HepG2 (cell line): ENCODE results near the gene RASA3. TPM values are rescaled to one million over a fixed set of nuclear protein-coding genes. Genes with fewer than 3 reads are reported as not detected.

Experiments used
- ATAC-seq: fragments of 200-7000 bp; cut with Tn5 transposase; 3 replicates; pipeline ENCODE4 v1.9.1; 2020; ENCODE audit warnings: mild to moderate bottlenecking, moderate library complexity
- BruUV-seq: library from RNA; stranded (reverse); fragments of 400-500 nt; replicated peaks from 2 replicates; lab custom pipeline; 2021; lab: Mats Ljungman, UMichigan
- CTCF ChIA-PET: fragments of 300-600 bp; formaldehyde crosslinking; extraction: SDS; loops from one replicate; lab custom pipeline; 2021; ENCODE audit warnings: low total read pairs, inconsistent platforms, low intra/inter-chr PET ratio; lab: Yijun Ruan, JAX
- POLR2A ChIA-PET: fragments of 350-600 bp; sonication (Branson Sonifier 250); formaldehyde crosslinking; loops from one replicate; lab custom pipeline; 2020; ENCODE audit warnings: antibody characterized with exemption, inconsistent platforms; lab: Yijun Ruan, JAX
- DNase-seq: peaks from one replicate; pipeline ENCODE4 v3.0.0-alpha.2; 2015; ENCODE audit warnings: low spot score
- FAIRE-seq: peaks from 3 replicates; lab custom pipeline; 2011; peaks lifted over from hg19 to GRCh38; lab: Jason Lieb, UNC
- H2AFZ ChIP-seq: one replicate; pipeline ENCODE4 v1.6.1; 2011; ENCODE audit warnings: low read length, inconsistent platforms
- H3K27ac ChIP-seq: fragments of 300-600 bp; 3 replicates; pipeline ENCODE4 v1.8.0; 2011; ENCODE audit warnings: mixed run types, mild to moderate bottlenecking, mixed read lengths, low read length, inconsistent platforms; ENCODE audit not compliant: insufficient read depth; ENCODE audit errors: extremely low read length
- H3K27me3 ChIP-seq, 2 experiments: fragments of 200-600 bp in 1 of 2; 2 replicates in 1 of 2; 3 replicates in 1 of 2; pipeline versions ENCODE4 v1.6.0 to v1.8.0; 2011; ENCODE audit warnings: low read length in 2 of 2, mild to moderate bottlenecking in 2 of 2, moderate library complexity in 2 of 2, inconsistent platforms in 1 of 2; ENCODE audit not compliant: insufficient read depth in 2 of 2, control insufficient read depth in 1 of 2
- H3K36me3 ChIP-seq, 2 experiments: fragments of 200-600 bp in 1 of 2; replicated peaks in 1 of 2; 2 replicates in 1 of 2; 3 replicates in 1 of 2; pipeline versions ENCODE4 v1.5.1 to v1.8.0; 2011; ENCODE audit warnings: low read length in 2 of 2, inconsistent platforms in 1 of 2; ENCODE audit not compliant: insufficient read depth in 2 of 2, control insufficient read depth in 1 of 2
- H3K4me1 ChIP-seq: 2 replicates; pipeline ENCODE4 v1.5.1; 2012; ENCODE audit warnings: low read length, inconsistent platforms; ENCODE audit not compliant: insufficient read depth
- H3K4me2 ChIP-seq: 2 replicates; pipeline ENCODE4 v1.6.0; 2011; ENCODE audit warnings: low read depth, low read length, inconsistent platforms
- H3K4me3 ChIP-seq, 3 experiments: fragments of 200-600 bp in 1 of 3; sonication (generic), shearing (Covaris generic) in 1 of 3; replicated peaks in 1 of 3; 2 replicates each; pipeline ENCODE4 v1.5.1; 2011 to 2016; ENCODE audit warnings: low read length in 3 of 3, inconsistent platforms in 2 of 3, low read depth in 2 of 3, mild to moderate bottlenecking in 2 of 3, control low read depth in 1 of 3, mixed read lengths in 1 of 3; ENCODE audit not compliant: insufficient read depth in 1 of 3
- H3K79me2 ChIP-seq: one replicate; pipeline ENCODE4 v1.6.1; 2011; ENCODE audit warnings: low read length, inconsistent platforms; ENCODE audit not compliant: insufficient read depth
- H3K9ac ChIP-seq: 2 replicates; pipeline ENCODE4 v1.6.0; 2011; ENCODE audit warnings: mild to moderate bottlenecking, low read depth, low read length, inconsistent platforms; ENCODE audit not compliant: insufficient read depth
- H3K9me3 ChIP-seq: 2 replicates; pipeline ENCODE4 v1.5.1; 2012; ENCODE audit warnings: mild to moderate bottlenecking, low read length
- H4K20me1 ChIP-seq: 2 replicates; pipeline ENCODE4 v1.6.0; 2011; ENCODE audit warnings: inconsistent platforms, mild to moderate bottlenecking, low read length, moderate library complexity; ENCODE audit not compliant: insufficient read depth
- GATAD2A ChIP-seq: IDR thresholded peaks from 2 replicates; pipeline ENCODE4 v1.6.1; 2016
- IRX3 ChIP-seq: sonication (generic); formaldehyde crosslinking; IDR thresholded peaks from 2 replicates; pipeline ENCODE4 v1.8.1; 2023; ENCODE audit warnings: mild to moderate bottlenecking, low read depth, missing genetic modification reagents, borderline replicate concordance
- KDM3A ChIP-seq: IDR thresholded peaks from 2 replicates; pipeline ENCODE4 v1.6.1; 2018; ENCODE audit warnings: low read depth, missing compliant biosample characterization
- NFE2L2 ChIP-seq: fragments of 150-350 bp; IDR thresholded peaks from 2 replicates; pipeline ENCODE4 v1.6.1; 2014; ENCODE audit warnings: low read length
- NFYC ChIP-seq: IDR thresholded peaks from 2 replicates; pipeline ENCODE4 v1.6.1; 2016; ENCODE audit warnings: missing genetic modification reagents, missing compliant biosample characterization
- RFX5 ChIP-seq: IDR thresholded peaks from 2 replicates; pipeline ENCODE4 v1.6.1; 2011; ENCODE audit warnings: low read depth, low read length, improper control_type of control experiment
- SMYD3 ChIP-seq: sonication (generic); formaldehyde crosslinking; IDR thresholded peaks from 2 replicates; pipeline ENCODE4 v1.8.1; 2023; ENCODE audit warnings: mild to moderate bottlenecking, missing genetic modification reagents
- SNAPC2 ChIP-seq: sonication (generic); formaldehyde crosslinking; IDR thresholded peaks from 2 replicates; pipeline ENCODE4 v1.8.1; 2022; ENCODE audit warnings: mild to moderate bottlenecking, missing genetic modification reagents
- THYN1 ChIP-seq: sonication (generic); formaldehyde crosslinking; IDR thresholded peaks from 2 replicates; pipeline ENCODE4 v1.8.1; 2023; ENCODE audit warnings: low read depth, mild to moderate bottlenecking, moderate library complexity, missing genetic modification reagents, borderline replicate concordance
- YY1 ChIP-seq: IDR thresholded peaks from 2 replicates; pipeline ENCODE4 v1.6.1; 2011; ENCODE audit warnings: low read length, low read depth, moderate library complexity, mild to moderate bottlenecking; ENCODE audit not compliant: insufficient read depth, insufficient replicate concordance
- ZNF260 ChIP-seq: sonication (generic); formaldehyde crosslinking; IDR thresholded peaks from 2 replicates; pipeline ENCODE4 v1.4.0; 2020; ENCODE audit warnings: missing genetic modification reagents, low read depth, mild to moderate bottlenecking, borderline replicate concordance
- ZNF569 ChIP-seq: sonication (generic); formaldehyde crosslinking; IDR thresholded peaks from 2 replicates; pipeline ENCODE4 v1.5.0; 2020; ENCODE audit warnings: mild to moderate bottlenecking, missing genetic modification reagents, moderate library complexity, borderline replicate concordance
- ZNF577 ChIP-seq: sonication (generic); formaldehyde crosslinking; IDR thresholded peaks from 2 replicates; pipeline ENCODE4 v1.4.0; 2020; ENCODE audit warnings: mild to moderate bottlenecking, low read depth, missing genetic modification reagents, borderline replicate concordance
- ZNF598 ChIP-seq: sonication (generic); formaldehyde crosslinking; IDR thresholded peaks from 2 replicates; pipeline ENCODE4 v1.5.1; 2020; ENCODE audit warnings: mild to moderate bottlenecking, missing genetic modification reagents, borderline replicate concordance
- ZNF792 ChIP-seq: IDR thresholded peaks from 2 replicates; pipeline ENCODE4 v1.6.1; 2016
- WGBS: methylation state at CpG from one replicate; pipeline ENCODE4 v1.1.6; 2017; ENCODE audit warnings: low lambda C conversion rate; 5-methylcytosine and 5-hydroxymethylcytosine counted together
- in situ Hi-C: cut with HindIII; loops from 2 replicates; pipeline ENCODE4 v1.10.0; 2017; ENCODE audit warnings: low pct_unique_long_range_greater_than_20kb; ENCODE audit not compliant: extremely low pct_ligation_motif_present
- intact Hi-C: fragments of 100-400 bp; cut with micrococcal nuclease; formaldehyde crosslinking; loops from one replicate; pipeline ENCODE4 v1.10.0; 2022; ENCODE audit not compliant: unreplicated experiment
- polyA plus RNA-seq, 8 experiments: library from polyadenylated mRNA; depleted of rRNA in 3 of 8; stranded (reverse) in 7 of 8; unstranded in 1 of 8; fragments of >200 nt; fragmentation: Illumina TruSeq in 4 of 8; extraction: Trizol in 4 of 8; gene quantifications; 2 replicates each; pipeline versions ENCODE4 v1.2.1 to v1.2.3, GENCODE V29; 2011 to 2016; ENCODE audit warnings: low read depth in 4 of 8, missing spikeins in 1 of 8, mixed read lengths in 1 of 8; ENCODE audit not compliant: insufficient read depth in 1 of 8
- total RNA-seq, 5 experiments: library from RNA; depleted of rRNA; stranded (reverse); fragments of >200 nt; fragmentation: Illumina TruSeq; extraction: Trizol; gene quantifications; 2 replicates each; pipeline ENCODE4 v1.2.3, GENCODE V29; 2016; ENCODE audit warnings: low read depth in 1 of 5
- TF ChIP-seq, protein P1 (sequence below): sonication (generic); formaldehyde crosslinking; IDR thresholded peaks from 2 replicates; pipeline ENCODE4 v1.4.0; 2020; ENCODE audit warnings: missing genetic modification reagents
- TF ChIP-seq, protein P2 (sequence below): sonication (generic); formaldehyde crosslinking; IDR thresholded peaks from 2 replicates; pipeline ENCODE4 v1.8.1; 2022; ENCODE audit warnings: mild to moderate bottlenecking, missing genetic modification reagents
- TF ChIP-seq, protein P3 (sequence below), 2 experiments: sonication (generic) in 1 of 2; formaldehyde crosslinking in 1 of 2; IDR thresholded peaks; 2 replicates each; pipeline versions ENCODE4 v1.5.1 to v1.6.1; 2011 to 2020; ENCODE audit warnings: borderline replicate concordance in 1 of 2, low read depth in 1 of 2, low read length in 1 of 2, mild to moderate bottlenecking in 1 of 2, missing genetic modification reagents in 1 of 2, moderate library complexity in 1 of 2

The RASA3 gene
- total and polyA plus RNA-seq, 2 of the 13 experiments (the other 11 are each of a cell fraction or from before 2014, with no cell fraction given): 0.05 TPM; not detected in 1

DNA sequence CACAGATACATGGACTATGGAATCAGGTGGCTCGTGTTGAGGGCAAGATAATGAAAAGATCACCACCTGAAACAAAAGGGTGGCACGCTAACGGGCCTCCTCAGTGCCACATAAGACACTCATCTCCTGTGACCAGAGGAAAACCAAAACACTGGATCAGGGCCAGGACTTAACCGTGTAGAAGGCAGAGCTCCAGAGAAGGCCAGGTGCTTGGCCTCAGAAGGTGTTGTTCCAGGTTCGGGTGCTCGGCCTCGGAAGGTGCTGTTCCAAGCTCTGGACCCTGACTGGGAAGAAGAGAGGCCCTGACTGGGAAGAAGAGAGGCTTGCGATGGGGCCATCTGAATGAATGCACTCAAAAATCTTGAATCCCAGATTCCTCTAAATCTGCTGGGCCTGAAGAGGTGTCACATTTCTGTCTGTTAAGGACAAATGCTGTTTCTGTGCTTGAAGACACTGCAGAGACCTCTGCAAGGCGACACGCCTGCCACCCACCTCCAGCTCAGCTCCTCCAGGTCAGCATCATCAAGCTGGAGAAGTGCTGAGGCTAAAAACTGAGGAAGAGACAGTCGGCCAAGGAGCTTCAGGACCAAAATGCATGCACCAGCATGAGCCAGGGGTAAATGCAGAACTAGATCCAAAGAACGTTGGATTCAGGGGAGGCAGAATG lies 2.7 kb upstream of the RASA3 start:
- FAIRE-seq: no peak
- ChIA-PET POLR2A (no interaction called here), CTCF (no interaction called here)
- Histone ChIP-seq H3K79me2 (no peaks in the 10 kb centered on the region), H4K20me1 (no peaks in the 10 kb centered on the region), H3K9ac (no peak overlapping the region), H3K4me1 (no peaks in the 10 kb centered on the region), H3K4me2 (no peak overlapping the region), H3K9me3 (no peaks in the 10 kb centered on the region), H3K4me3 (no peak overlapping the region), H2AFZ (no peak overlapping the region), H3K36me3 (no peaks in the 10 kb centered on the region), H3K27me3 (peaks cover 7 to 40% of the 10 kb centered on the region in 2 experiments; a peak in 4 of 5 replicates), H3K27ac (no peak overlapping the region)
- no TSS peak for BruUV-seq
- TF ChIP-seq ZNF598 (CRISPR knock-in tag): no peak
- no peak for TF ChIP-seq SMYD3 (CRISPR knock-in tag)
- TF ChIP-seq GATAD2A (CRISPR knock-in tag): no peak
- no peak for TF ChIP-seq NFYC
- TF ChIP-seq NFE2L2: no peak
- TF ChIP-seq, protein P1, sequence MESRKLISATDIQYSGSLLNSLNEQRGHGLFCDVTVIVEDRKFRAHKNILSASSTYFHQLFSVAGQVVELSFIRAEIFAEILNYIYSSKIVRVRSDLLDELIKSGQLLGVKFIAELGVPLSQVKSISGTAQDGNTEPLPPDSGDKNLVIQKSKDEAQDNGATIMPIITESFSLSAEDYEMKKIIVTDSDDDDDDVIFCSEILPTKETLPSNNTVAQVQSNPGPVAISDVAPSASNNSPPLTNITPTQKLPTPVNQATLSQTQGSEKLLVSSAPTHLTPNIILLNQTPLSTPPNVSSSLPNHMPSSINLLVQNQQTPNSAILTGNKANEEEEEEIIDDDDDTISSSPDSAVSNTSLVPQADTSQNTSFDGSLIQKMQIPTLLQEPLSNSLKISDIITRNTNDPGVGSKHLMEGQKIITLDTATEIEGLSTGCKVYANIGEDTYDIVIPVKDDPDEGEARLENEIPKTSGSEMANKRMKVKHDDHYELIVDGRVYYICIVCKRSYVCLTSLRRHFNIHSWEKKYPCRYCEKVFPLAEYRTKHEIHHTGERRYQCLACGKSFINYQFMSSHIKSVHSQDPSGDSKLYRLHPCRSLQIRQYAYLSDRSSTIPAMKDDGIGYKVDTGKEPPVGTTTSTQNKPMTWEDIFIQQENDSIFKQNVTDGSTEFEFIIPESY: no peak
- no peak for TF ChIP-seq SNAPC2
- no peak for TF ChIP-seq KDM3A (CRISPR knock-in tag)
- TF ChIP-seq THYN1 (CRISPR knock-in tag): no peak
- no peak for TF ChIP-seq ZNF569
- TF ChIP-seq, protein P2, sequence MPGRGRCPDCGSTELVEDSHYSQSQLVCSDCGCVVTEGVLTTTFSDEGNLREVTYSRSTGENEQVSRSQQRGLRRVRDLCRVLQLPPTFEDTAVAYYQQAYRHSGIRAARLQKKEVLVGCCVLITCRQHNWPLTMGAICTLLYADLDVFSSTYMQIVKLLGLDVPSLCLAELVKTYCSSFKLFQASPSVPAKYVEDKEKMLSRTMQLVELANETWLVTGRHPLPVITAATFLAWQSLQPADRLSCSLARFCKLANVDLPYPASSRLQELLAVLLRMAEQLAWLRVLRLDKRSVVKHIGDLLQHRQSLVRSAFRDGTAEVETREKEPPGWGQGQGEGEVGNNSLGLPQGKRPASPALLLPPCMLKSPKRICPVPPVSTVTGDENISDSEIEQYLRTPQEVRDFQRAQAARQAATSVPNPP (CRISPR knock-in tag): no peak
- no peak for TF ChIP-seq ZNF260 (CRISPR knock-in tag)
- TF ChIP-seq ZNF792 (CRISPR knock-in tag): no peak
- TF ChIP-seq IRX3 (CRISPR knock-in tag): no peak
- no peak for TF ChIP-seq ZNF577 (CRISPR knock-in tag)
- TF ChIP-seq, protein P3, sequence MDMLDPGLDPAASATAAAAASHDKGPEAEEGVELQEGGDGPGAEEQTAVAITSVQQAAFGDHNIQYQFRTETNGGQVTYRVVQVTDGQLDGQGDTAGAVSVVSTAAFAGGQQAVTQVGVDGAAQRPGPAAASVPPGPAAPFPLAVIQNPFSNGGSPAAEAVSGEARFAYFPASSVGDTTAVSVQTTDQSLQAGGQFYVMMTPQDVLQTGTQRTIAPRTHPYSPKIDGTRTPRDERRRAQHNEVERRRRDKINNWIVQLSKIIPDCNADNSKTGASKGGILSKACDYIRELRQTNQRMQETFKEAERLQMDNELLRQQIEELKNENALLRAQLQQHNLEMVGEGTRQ (IDR thresholded peaks at IDR 0.05; ENCODE audit: low read depth, low read length): no peak
- TF ChIP-seq, protein P3 (CRISPR knock-in tag; IDR thresholded peaks at IDR 0.05; ENCODE audit: borderline replicate concordance): no peak
- TF ChIP-seq RFX5: no peak
- TF ChIP-seq YY1: no peak
- intact Hi-C loops: no loop called here
- in situ Hi-C loops: no loop called here
- DNase-seq: no peak
- 34% methylated on average over 12 of the region's 12 CpGs for WGBS
- no peak for ATAC-seq
